ENCODE measurements around the gene PRMT2. TPM values are rescaled to one million over a fixed set of nuclear protein-coding genes. Genes with fewer than 3 reads are reported as not detected.
"Not testable (repeated sequence)": the region's sequence is repeated elsewhere in the genome, so short reads cannot be mapped to it uniquely, and the experiment has no call there.

Gene PRMT2
- total and polyA plus RNA-seq, 3 experiments from 2014 or later: 69.8 to 287 (median 71.6) TPM

GRCh38 chr21:46676542-46676941 lies 41.1 kb downstream of the PRMT2 start:
- H3K27me3 Mint-ChIP-seq: peaks cover 2 to 10% of the 10 kb centered on the region in 2 donors
- H3K4me1 Mint-ChIP-seq; H3K9me3 ChIP-seq (ENCODE audit: low read length); H3K9me3 Mint-ChIP-seq; CTCF ChIA-PET; H3K4me3 ChIP-seq (ENCODE audit: low read length); H3K27ac Mint-ChIP-seq; H3K27ac ChIP-seq (ENCODE audit: low read depth, low read length); H3K27me3 ChIP-seq (ENCODE audit: insufficient read depth, low read length, poor library complexity, severe bottlenecking); DNase-seq; H3K36me3 Mint-ChIP-seq; H3K36me3 ChIP-seq (ENCODE audit: insufficient read depth, low read length); POLR2A ChIA-PET; H3K4me3 Mint-ChIP-seq; H3K4me1 ChIP-seq (ENCODE audit: insufficient read depth, low read length): not testable (repeated sequence)

GRCh38 chr21:46681593-46681992 lies 46.1 kb downstream of the PRMT2 start:
- peaks cover 2 to 12% of the 10 kb centered on the region in 2 donors for H3K27me3 Mint-ChIP-seq
- H3K4me1 ChIP-seq (ENCODE audit: insufficient read depth, low read length); H3K9me3 Mint-ChIP-seq; H3K4me1 Mint-ChIP-seq; H3K9me3 ChIP-seq (ENCODE audit: low read length); H3K27me3 ChIP-seq (ENCODE audit: insufficient read depth, low read length, poor library complexity, severe bottlenecking); POLR2A ChIA-PET; H3K36me3 ChIP-seq (ENCODE audit: insufficient read depth, low read length); H3K27ac ChIP-seq (ENCODE audit: low read depth, low read length); CTCF ChIA-PET; H3K4me3 ChIP-seq (ENCODE audit: low read length); H3K36me3 Mint-ChIP-seq; H3K4me3 Mint-ChIP-seq; DNase-seq: not testable (repeated sequence)
- H3K27ac Mint-ChIP-seq: peak overlapping the region in 1 of 8 donors; percentile 7

- POLR2A ChIA-PET; H3K4me1 Mint-ChIP-seq; H3K27ac Mint-ChIP-seq; H3K4me1 ChIP-seq (ENCODE audit: insufficient read depth, low read length); H3K9me3 Mint-ChIP-seq; H3K27me3 ChIP-seq (ENCODE audit: insufficient read depth, low read length, poor library complexity, severe bottlenecking); DNase-seq; CTCF ChIA-PET; H3K4me3 ChIP-seq (ENCODE audit: low read length); H3K4me3 Mint-ChIP-seq; H3K36me3 ChIP-seq (ENCODE audit: insufficient read depth, low read length); H3K27me3 Mint-ChIP-seq; H3K36me3 Mint-ChIP-seq; H3K27ac ChIP-seq (ENCODE audit: low read depth, low read length); H3K9me3 ChIP-seq (ENCODE audit: low read length): not testable (repeated sequence)
These were observed 63.2 kb downstream of the PRMT2 start for GRCh38 chr21:46698652-46699051.

- H3K4me3 ChIP-seq (ENCODE audit: low read length); CTCF ChIA-PET; H3K27me3 ChIP-seq (ENCODE audit: insufficient read depth, low read length, poor library complexity, severe bottlenecking); H3K9me3 ChIP-seq (ENCODE audit: low read length); H3K36me3 ChIP-seq (ENCODE audit: insufficient read depth, low read length); H3K36me3 Mint-ChIP-seq; H3K4me1 ChIP-seq (ENCODE audit: insufficient read depth, low read length); H3K9me3 Mint-ChIP-seq; H3K27ac Mint-ChIP-seq; H3K27ac ChIP-seq (ENCODE audit: low read depth, low read length); H3K27me3 Mint-ChIP-seq; H3K4me1 Mint-ChIP-seq; POLR2A ChIA-PET; H3K4me3 Mint-ChIP-seq: not testable (repeated sequence)
- peak in 1 of 5 donors; percentile 66 for DNase-seq
These were observed 63.6 kb downstream of the PRMT2 start for GRCh38 chr21:46699104-46699503.

Other genes starting within 250 kb of the PRMT2 start
- gene DIP2A, start 176.8 kb upstream of the PRMT2 start, total RNA-seq: 10 to 100 TPM; 29.7 to 29.9 TPM
- 32.6 TPM for gene DIP2A, start 176.8 kb upstream of the PRMT2 start, polyA plus RNA-seq
- gene S100B, start 30.6 kb upstream of the PRMT2 start, total RNA-seq: 1 to 10 TPM in 1 of 2 experiments, under 1 TPM in 1; 0.91 to 1.4 TPM
- 24.1 TPM for gene S100B, start 30.6 kb upstream of the PRMT2 start, polyA plus RNA-seq